DND-41 (cell line): Measurements from ENCODE around the gene LTB4R.

ENCODE experiments used
- CTCF ChIP-seq: IDR thresholded peaks from 2 replicates; pipeline ENCODE4 v1.5.1; 2012; ENCODE audit warnings: borderline replicate concordance, low read length, moderate library complexity, mild to moderate bottlenecking; ENCODE audit not compliant: poor library complexity, severe bottlenecking; ENCODE audit errors: extremely low read depth
- EZH2 ChIP-seq: IDR thresholded peaks from 3 replicates; pipeline ENCODE4 v1.6.1; 2012; ENCODE audit warnings: borderline replicate concordance, low read depth, mild to moderate bottlenecking, moderate library complexity, low read length, inconsistent platforms; ENCODE audit not compliant: severe bottlenecking

DNA sequence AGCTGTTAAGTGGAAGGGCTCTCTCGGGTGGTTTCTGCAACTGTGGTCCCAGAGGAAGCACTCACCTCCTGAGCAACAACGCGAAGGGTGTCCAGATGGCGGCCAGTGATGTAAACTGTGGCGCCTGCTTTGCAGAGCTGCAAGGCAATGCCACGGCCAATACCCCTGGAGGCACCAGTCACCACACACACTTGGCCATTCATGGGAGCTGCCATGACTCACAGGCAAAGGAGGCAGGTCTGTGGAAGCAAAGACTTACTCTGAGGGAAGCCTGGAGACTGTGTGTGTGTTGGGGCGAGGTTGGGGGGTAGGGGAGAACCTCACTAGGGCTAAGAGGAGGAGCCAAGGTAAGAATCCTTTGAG, 12.4 kb upstream of the LTB4R start:
- no peak for TF ChIP-seq CTCF
- no peak for TF ChIP-seq EZH2
